Measurements from ENCODE around the gene TAB2. TPM values are rescaled to one million over a fixed set of nuclear protein-coding genes. Genes with fewer than 3 reads are reported as not detected.

Gene TAB2
- total RNA-seq, 2 donors from 2014 or later = 25.7 to 26.2 TPM

DNA sequence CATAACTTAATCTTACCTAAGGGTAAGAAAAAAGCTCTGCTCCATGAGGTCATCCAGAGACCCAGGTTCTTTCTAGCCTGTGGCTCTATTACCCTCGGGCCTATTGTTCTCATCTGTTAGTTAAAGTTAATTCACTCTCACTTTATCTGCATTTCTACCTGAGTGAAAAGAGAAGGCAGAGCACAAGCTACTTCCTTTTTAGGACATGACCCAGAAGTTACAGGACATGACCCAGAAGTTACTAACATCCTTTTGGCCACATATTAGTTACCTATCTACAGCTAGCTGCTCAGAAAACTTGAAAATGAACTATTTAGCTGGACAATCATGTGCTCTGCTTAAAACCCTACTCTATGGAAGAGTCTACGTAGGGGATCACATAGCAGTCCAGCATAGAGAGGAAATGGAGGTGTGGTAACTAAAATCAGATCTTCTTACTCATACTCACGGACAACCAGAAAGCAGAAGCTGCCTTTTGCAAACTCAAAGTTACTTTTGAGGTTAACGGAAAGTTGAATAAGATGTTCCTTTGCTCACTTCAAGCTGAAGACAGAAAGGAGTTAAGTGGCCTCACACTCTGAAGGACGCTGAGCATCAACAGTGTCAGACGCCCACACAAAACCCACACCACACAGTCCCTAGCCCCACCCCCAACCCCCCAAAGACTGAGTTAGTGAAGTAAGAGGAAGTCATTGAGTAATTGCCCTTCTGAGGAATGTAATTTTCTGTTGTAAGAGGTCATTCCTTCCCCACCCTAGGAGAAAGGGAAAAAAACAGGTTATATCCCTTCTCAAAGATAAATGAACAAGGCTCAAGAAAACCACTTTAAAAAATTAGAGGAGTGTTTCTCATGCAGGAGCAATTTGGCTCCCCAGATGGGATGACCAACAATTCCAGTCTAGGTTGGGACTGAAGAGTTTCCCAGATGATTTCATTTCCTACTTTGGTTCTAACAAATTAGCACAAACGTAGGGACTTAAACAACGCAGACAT lies 45.9 kb upstream of the TAB2 start:
- no peaks in the 10 kb centered on the region for H3K9me3 ChIP-seq
- H3K27me3 ChIP-seq = no peaks in the 10 kb centered on the region
- H3K4me3 ChIP-seq = no peak overlapping the region
- intact Hi-C loops (cut with DNase I) = no loop called here
- peak overlapping the region in 1 of 4 donors; percentile 52 for H3K27ac ChIP-seq
- H3K4me1 ChIP-seq = no peaks in the 10 kb centered on the region
- WGBS, 2 donors = 77 to 89% methylated on average over 8 of the region's 8 CpGs
- ATAC-seq (no peak), DNase-seq (peak in 1 of 4 donors; percentile 62)
- TF ChIP-seq, protein P1, sequence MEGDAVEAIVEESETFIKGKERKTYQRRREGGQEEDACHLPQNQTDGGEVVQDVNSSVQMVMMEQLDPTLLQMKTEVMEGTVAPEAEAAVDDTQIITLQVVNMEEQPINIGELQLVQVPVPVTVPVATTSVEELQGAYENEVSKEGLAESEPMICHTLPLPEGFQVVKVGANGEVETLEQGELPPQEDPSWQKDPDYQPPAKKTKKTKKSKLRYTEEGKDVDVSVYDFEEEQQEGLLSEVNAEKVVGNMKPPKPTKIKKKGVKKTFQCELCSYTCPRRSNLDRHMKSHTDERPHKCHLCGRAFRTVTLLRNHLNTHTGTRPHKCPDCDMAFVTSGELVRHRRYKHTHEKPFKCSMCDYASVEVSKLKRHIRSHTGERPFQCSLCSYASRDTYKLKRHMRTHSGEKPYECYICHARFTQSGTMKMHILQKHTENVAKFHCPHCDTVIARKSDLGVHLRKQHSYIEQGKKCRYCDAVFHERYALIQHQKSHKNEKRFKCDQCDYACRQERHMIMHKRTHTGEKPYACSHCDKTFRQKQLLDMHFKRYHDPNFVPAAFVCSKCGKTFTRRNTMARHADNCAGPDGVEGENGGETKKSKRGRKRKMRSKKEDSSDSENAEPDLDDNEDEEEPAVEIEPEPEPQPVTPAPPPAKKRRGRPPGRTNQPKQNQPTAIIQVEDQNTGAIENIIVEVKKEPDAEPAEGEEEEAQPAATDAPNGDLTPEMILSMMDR (IDR thresholded peaks at IDR 0.05) = no peak
- H3K36me3 ChIP-seq (replicated peaks in 1 of 2; ENCODE audit: insufficient read depth in 1 of 2, low read depth in 2 of 2) = no peaks in the 10 kb centered on the region

DNA sequence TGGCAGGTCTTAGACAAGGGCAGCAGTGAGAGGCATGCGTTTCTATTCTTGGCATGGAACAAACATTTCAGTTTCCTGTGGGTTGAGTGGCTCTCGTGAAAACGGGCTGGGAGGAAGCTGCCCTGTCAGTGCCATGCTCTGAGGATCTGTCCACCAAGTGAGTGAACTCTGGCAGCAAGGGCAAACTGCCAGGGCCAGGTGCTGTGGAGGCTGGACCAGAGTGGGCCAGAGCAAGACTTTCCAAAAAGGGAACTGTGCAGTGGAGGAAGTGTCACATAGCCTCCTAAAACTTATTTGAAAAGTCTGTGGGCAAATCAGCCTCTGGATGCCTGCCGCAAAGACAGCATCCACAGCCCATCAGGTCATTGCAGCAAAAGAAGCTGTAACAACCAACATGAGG lies 44.2 kb upstream of the TAB2 start:
- DNase-seq = peak in 2 of 4 donors; percentile 21 to 57
- no peaks in the 10 kb centered on the region for H3K9me3 ChIP-seq

DNA sequence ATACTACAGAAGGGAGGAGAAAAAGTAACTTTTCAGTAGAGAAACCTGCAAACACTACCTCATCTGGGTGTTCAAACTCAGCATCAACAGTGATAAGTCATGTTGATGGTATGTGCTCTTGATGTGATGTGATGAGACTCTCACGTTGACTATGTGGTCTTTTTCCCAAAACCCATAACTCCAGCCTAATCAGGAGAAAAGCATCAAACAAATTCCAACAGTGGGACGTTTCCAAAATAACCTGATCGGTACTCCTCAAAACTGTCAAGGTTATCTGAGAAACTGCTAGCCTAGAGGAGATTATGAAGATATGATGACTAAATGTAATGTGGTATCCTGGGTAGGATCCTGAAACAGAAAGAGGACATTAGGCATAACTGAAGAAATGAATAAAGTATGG lies 41.9 kb upstream of the TAB2 start:
- H3K9me3 ChIP-seq = no peaks in the 10 kb centered on the region
- H3K36me3 ChIP-seq (replicated peaks in 1 of 2; ENCODE audit: insufficient read depth in 1 of 2, low read depth in 2 of 2) = no peaks in the 10 kb centered on the region
- intact Hi-C loops (cut with DNase I) = no loop called here
- no peak for ATAC-seq
- no peak overlapping the region for H3K27ac ChIP-seq
- no peak for DNase-seq
- no peak overlapping the region for H3K4me3 ChIP-seq
- H3K4me1 ChIP-seq = no peaks in the 10 kb centered on the region
- H3K27me3 ChIP-seq = no peaks in the 10 kb centered on the region
- TF ChIP-seq POLR2A (IDR thresholded peaks at IDR 0.05) = no peak
- TF ChIP-seq, protein P1 (IDR thresholded peaks at IDR 0.05) = no peak
- WGBS, 2 donors = 75 to 91% methylated on average over 3 of the region's 3 CpGs

More for the DNA sequence above, 44.2 kb upstream of the TAB2 start:
- intact Hi-C loops (cut with DNase I) = no loop called here
- TF ChIP-seq, protein P1 (IDR thresholded peaks at IDR 0.05) = no peak
- no peak for TF ChIP-seq POLR2A (IDR thresholded peaks at IDR 0.05)
- no peak overlapping the region for H3K27ac ChIP-seq
- H3K4me3 ChIP-seq = no peak overlapping the region
- H3K36me3 ChIP-seq (replicated peaks in 1 of 2; ENCODE audit: insufficient read depth in 1 of 2, low read depth in 2 of 2) = no peaks in the 10 kb centered on the region
- H3K4me1 ChIP-seq = no peaks in the 10 kb centered on the region
- ATAC-seq = no peak
- 61 to 65% methylated on average over 4 of the region's 4 CpGs for WGBS, 2 donors
- no peaks in the 10 kb centered on the region for H3K27me3 ChIP-seq

DNA sequence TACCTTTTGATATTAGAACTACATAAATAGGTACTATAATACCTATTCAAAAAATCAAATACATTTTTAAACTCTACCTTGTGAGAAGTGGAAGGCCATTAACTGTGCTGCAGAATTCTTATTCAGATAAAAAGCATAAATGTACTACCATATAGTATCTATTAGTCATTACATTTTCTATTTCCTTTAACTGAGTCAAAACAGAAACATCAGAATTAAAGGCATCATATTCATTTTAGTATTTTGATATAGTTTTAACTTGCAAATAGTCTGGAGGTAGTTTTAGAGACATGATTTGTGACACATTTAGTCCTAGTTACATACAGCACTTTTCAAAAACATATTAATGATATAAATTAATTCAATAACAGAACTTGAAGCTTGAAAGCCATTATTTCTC lies 39.9 kb upstream of the TAB2 start:
- no peaks in the 10 kb centered on the region for H3K4me1 ChIP-seq
- H3K27me3 ChIP-seq = no peaks in the 10 kb centered on the region
- no peaks in the 10 kb centered on the region for H3K36me3 ChIP-seq (replicated peaks in 1 of 2; ENCODE audit: insufficient read depth in 1 of 2, low read depth in 2 of 2)
- DNase-seq = no peak
- ATAC-seq = no peak
- intact Hi-C loops (cut with DNase I) = no loop called here
- TF ChIP-seq, protein P1 (IDR thresholded peaks at IDR 0.05) = no peak
- no peak for TF ChIP-seq POLR2A (IDR thresholded peaks at IDR 0.05)
- H3K9me3 ChIP-seq = no peaks in the 10 kb centered on the region
- no peak overlapping the region for H3K27ac ChIP-seq
- H3K4me3 ChIP-seq = no peak overlapping the region

Data from body of pancreas (tissue), 4 donors.